Hepatocyte (in vitro differentiated cells): ENCODE measurements around the gene OSMR. TPM values are rescaled to one million over a fixed set of nuclear protein-coding genes. Genes with fewer than 3 reads are reported as not detected.

Experiments
- DNase-seq: peaks from one replicate; pipeline ENCODE4 v3.0.0-alpha.2; 2016; ENCODE audit warnings: low spot score
- H2AFZ ChIP-seq: fragments of 200-600 bp; sonication (generic); 2 replicates; pipeline ENCODE4 v1.6.0; 2016; ENCODE audit warnings: antibody characterized with exemption, mild to moderate bottlenecking
- H3K27ac ChIP-seq: fragments of 200-600 bp; sonication (generic); 2 replicates; pipeline ENCODE4 v1.5.1; 2016; ENCODE audit warnings: mild to moderate bottlenecking
- H3K27me3 ChIP-seq: fragments of 200-600 bp; sonication (generic); 2 replicates; pipeline ENCODE4 v1.6.1; 2016
- H3K36me3 ChIP-seq: fragments of 200-600 bp; sonication (generic); replicated peaks from 2 replicates; pipeline ENCODE4 v1.5.1; 2016; ENCODE audit warnings: low read depth; ENCODE audit not compliant: insufficient read depth
- H3K4me1 ChIP-seq: fragments of 200-600 bp; sonication (generic); 2 replicates; pipeline ENCODE4 v1.5.1; 2016; ENCODE audit warnings: mild to moderate bottlenecking, moderate library complexity; ENCODE audit not compliant: insufficient read depth
- H3K4me2 ChIP-seq: fragments of 200-600 bp; sonication (generic); 2 replicates; pipeline ENCODE4 v1.6.0; 2016
- H3K4me3 ChIP-seq: fragments of 200-600 bp; sonication (generic); 2 replicates; pipeline ENCODE4 v1.5.1; 2016; ENCODE audit warnings: mild to moderate bottlenecking
- H3K79me2 ChIP-seq: fragments of 200-600 bp; sonication (generic); 2 replicates; pipeline ENCODE4 v1.6.0; 2017; ENCODE audit warnings: mild to moderate bottlenecking
- H3K9me2 ChIP-seq: fragments of 200-600 bp; sonication (generic); replicated peaks from 2 replicates; pipeline ENCODE4 v1.6.0; 2017; ENCODE audit warnings: mild to moderate bottlenecking; ENCODE audit not compliant: insufficient read depth
- H3K9me3 ChIP-seq: fragments of 200-600 bp; sonication (generic); 2 replicates; pipeline ENCODE4 v1.5.1; 2016; ENCODE audit warnings: low read depth, mild to moderate bottlenecking
- H4K20me1 ChIP-seq: fragments of 200-600 bp; sonication (generic); 2 replicates; pipeline ENCODE4 v1.6.0; 2016; ENCODE audit warnings: mild to moderate bottlenecking; ENCODE audit not compliant: insufficient read depth, poor library complexity, severe bottlenecking
- EZH2 ChIP-seq: fragments of 200-600 bp; sonication (generic); IDR thresholded peaks from 2 replicates; pipeline ENCODE4 v1.6.1; 2016; ENCODE audit warnings: antibody characterized with exemption, mild to moderate bottlenecking, borderline replicate concordance
- EZH2phosphoT487 ChIP-seq: fragments of 200-600 bp; sonication (generic); IDR thresholded peaks from one replicate; pipeline ENCODE4 v1.6.1; 2018; ENCODE audit warnings: antibody characterized with exemption, mild to moderate bottlenecking, low read depth, moderate library complexity; ENCODE audit not compliant: unreplicated experiment, severe bottlenecking
- WGBS: methylation state at CpG from one replicate; pipeline ENCODE4 v1.1.6; 2016; ENCODE audit warnings: low lambda C conversion rate; ENCODE audit errors: missing lambda C conversion rate; 5-methylcytosine and 5-hydroxymethylcytosine counted together
- polyA plus RNA-seq: library from polyadenylated mRNA; unstranded; fragments of >200 nt; fragmentation: Nextera tagmentation; extraction: Ambion mirVana; gene quantifications from 2 replicates; pipeline ENCODE4 v1.2.1, GENCODE V29; 2016
- total RNA-seq: library from RNA; depleted of rRNA; stranded (reverse); fragments of >200 nt; gene quantifications from 2 replicates; pipeline ENCODE4 v1.2.3, GENCODE V29; 2014
- TF ChIP-seq, protein P1 (sequence below): fragments of 200-600 bp; sonication (generic); IDR thresholded peaks from 2 replicates; pipeline ENCODE4 v1.5.1; 2016; ENCODE audit warnings: antibody characterized with exemption, mild to moderate bottlenecking; ENCODE audit not compliant: poor library complexity

Gene OSMR
- total and polyA plus RNA-seq, 2 experiments from 2014 or later: 15.1 to 17.6 TPM

GRCh38 chr5:38935437-38935836, 89.6 kb downstream of the OSMR start:
- TF ChIP-seq, protein P1, sequence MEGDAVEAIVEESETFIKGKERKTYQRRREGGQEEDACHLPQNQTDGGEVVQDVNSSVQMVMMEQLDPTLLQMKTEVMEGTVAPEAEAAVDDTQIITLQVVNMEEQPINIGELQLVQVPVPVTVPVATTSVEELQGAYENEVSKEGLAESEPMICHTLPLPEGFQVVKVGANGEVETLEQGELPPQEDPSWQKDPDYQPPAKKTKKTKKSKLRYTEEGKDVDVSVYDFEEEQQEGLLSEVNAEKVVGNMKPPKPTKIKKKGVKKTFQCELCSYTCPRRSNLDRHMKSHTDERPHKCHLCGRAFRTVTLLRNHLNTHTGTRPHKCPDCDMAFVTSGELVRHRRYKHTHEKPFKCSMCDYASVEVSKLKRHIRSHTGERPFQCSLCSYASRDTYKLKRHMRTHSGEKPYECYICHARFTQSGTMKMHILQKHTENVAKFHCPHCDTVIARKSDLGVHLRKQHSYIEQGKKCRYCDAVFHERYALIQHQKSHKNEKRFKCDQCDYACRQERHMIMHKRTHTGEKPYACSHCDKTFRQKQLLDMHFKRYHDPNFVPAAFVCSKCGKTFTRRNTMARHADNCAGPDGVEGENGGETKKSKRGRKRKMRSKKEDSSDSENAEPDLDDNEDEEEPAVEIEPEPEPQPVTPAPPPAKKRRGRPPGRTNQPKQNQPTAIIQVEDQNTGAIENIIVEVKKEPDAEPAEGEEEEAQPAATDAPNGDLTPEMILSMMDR: no peak
- no peak for TF ChIP-seq EZH2phosphoT487
- TF ChIP-seq EZH2: no peak
- Histone ChIP-seq H3K4me1 (no peaks in the 10 kb centered on the region), H3K27ac (no peak overlapping the region), H3K36me3 (no peaks in the 10 kb centered on the region), H2AFZ (no peak overlapping the region), H3K27me3 (no peaks in the 10 kb centered on the region), H4K20me1 (no peaks in the 10 kb centered on the region), H3K4me3 (no peak overlapping the region), H3K9me2 (no peaks in the 10 kb centered on the region), H3K79me2 (no peaks in the 10 kb centered on the region), H3K9me3 (no peaks in the 10 kb centered on the region), H3K4me2 (no peak overlapping the region)
- 69% methylated on average over 1 of the region's 1 CpG for WGBS
- DNase-seq: no peak

DNA sequence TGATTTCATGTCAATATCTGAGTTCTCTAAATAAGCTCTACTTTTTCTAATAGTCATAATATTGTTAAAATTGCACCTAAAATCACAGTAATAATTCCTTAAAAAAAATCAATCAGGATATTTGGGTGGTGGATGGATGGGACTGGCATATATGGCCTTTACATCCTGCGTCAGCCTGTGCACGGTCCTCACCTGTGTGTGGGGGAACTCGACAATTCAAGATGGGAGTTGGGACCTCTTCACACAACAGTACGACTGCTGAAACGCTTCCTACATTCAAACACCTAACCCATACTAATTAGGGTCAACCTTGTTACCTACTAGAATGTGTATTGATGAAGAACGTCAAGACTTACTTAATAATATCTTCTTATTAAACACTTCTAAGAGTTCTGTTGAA, 90.5 kb downstream of the OSMR start:
- Histone ChIP-seq H4K20me1 (no peaks in the 10 kb centered on the region), H3K4me2 (no peak overlapping the region), H3K36me3 (no peaks in the 10 kb centered on the region), H3K9me2 (no peaks in the 10 kb centered on the region), H3K4me1 (no peaks in the 10 kb centered on the region), H3K27me3 (no peaks in the 10 kb centered on the region), H2AFZ (no peak overlapping the region), H3K27ac (no peak overlapping the region), H3K79me2 (no peaks in the 10 kb centered on the region), H3K9me3 (no peaks in the 10 kb centered on the region), H3K4me3 (no peak overlapping the region)
- DNase-seq: no peak
- 97% methylated on average over 6 of the region's 6 CpGs for WGBS
- TF ChIP-seq, protein P1: no peak
- no peak for TF ChIP-seq EZH2
- TF ChIP-seq EZH2phosphoT487: no peak

DNA sequence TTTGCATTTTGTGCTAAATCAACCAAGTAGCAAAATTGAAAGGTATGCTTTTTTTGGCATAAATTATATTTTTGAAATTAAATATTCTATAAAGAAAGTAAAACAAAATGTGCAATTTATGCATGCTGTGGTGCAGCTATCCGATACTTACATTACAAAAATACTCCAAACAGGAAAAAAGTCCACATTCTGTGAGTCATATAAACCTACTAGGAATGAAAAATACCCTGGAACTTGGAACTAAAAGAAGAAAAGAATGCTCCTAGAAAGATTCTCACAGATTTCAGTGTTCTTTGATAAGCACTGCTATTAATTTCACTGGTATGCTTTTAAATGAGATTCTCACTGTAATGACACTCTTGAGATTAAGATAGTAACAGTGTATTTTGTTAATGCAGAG, 92.6 kb downstream of the OSMR start:
- DNase-seq: no peak
- Histone ChIP-seq H3K27ac (no peak overlapping the region), H2AFZ (no peak overlapping the region), H3K79me2 (no peaks in the 10 kb centered on the region), H3K4me2 (no peak overlapping the region), H3K36me3 (no peaks in the 10 kb centered on the region), H3K9me2 (no peaks in the 10 kb centered on the region), H3K9me3 (no peaks in the 10 kb centered on the region), H4K20me1 (no peaks in the 10 kb centered on the region), H3K27me3 (no peaks in the 10 kb centered on the region), H3K4me3 (no peak overlapping the region), H3K4me1 (no peaks in the 10 kb centered on the region)
- WGBS: 89% methylated on average over 1 of the region's 1 CpG
- TF ChIP-seq, protein P1: no peak
- TF ChIP-seq EZH2 (no peak), EZH2phosphoT487 (no peak)

DNA sequence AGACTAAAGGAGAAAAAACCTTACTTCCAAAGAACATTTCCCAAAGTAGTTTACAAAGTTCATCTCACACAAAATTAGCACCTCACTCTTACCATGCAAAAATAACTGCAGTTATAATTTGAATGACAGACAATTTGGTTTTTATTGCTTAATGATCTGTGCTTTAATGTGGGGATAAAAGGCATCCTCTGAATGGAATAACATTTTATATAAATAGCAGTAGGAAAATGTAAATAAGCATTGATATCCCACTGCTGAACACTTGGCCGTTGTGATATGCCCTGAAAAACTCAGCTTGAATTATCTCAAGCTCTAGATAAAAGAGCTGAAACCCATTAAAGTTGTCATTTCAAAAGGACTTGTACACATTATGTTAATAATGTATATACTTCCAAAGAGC, 93.2 kb downstream of the OSMR start:
- Histone ChIP-seq H3K27me3 (no peaks in the 10 kb centered on the region), H3K27ac (no peak overlapping the region), H3K9me3 (no peaks in the 10 kb centered on the region), H4K20me1 (no peaks in the 10 kb centered on the region), H2AFZ (no peak overlapping the region), H3K4me2 (no peak overlapping the region), H3K36me3 (no peaks in the 10 kb centered on the region), H3K79me2 (no peaks in the 10 kb centered on the region), H3K4me1 (no peaks in the 10 kb centered on the region), H3K4me3 (no peak overlapping the region), H3K9me2 (no peaks in the 10 kb centered on the region)
- 50% methylated on average over 1 of the region's 1 CpG for WGBS
- TF ChIP-seq EZH2 (no peak), EZH2phosphoT487 (no peak)
- TF ChIP-seq, protein P1: no peak
- DNase-seq: no peak
